ENCODE measurements around the gene GRAMD4. TPM values are rescaled to one million over a fixed set of nuclear protein-coding genes. Genes with fewer than 3 reads are reported as not detected.

GRAMD4 gene
- total RNA-seq, 4 donors from 2014 or later = 146 to 981 (median 258) TPM

GRCh38 chr22:46671824-46672432, 51.7 kb downstream of the GRAMD4 start:
- Histone ChIP-seq H3K4me3 (no peak overlapping the region), H3K27me3 (no peaks in the 10 kb centered on the region), H3K27ac (no peak overlapping the region), H3K4me1 (peaks cover 0 to 15% (median 13%) of the 10 kb centered on the region in 4 donors), H3K36me3 (peaks cover 0 to 22% (median 8%) of the 10 kb centered on the region in 4 donors), H3K9me3 (no peaks in the 10 kb centered on the region)
- DNase-seq = no peak
- intact Hi-C loops (cut with DNase I; ENCODE audit: low total_unique reads) = no loop called here
- TF ChIP-seq POLR2A (IDR thresholded peaks at IDR 0.05) = no peak
- no peak for TF ChIP-seq POLR2AphosphoS5 (IDR thresholded peaks at IDR 0.05)
- TF ChIP-seq CTCF (IDR thresholded peaks at IDR 0.05) = no peak
- no peak for TF ChIP-seq EP300 (IDR thresholded peaks at IDR 0.05; ENCODE audit: low read depth)
- WGBS, 2 donors (ENCODE audit: low coverage in 1 of 2) = 41 to 69% methylated on average over 4 to 12 of the region's 17 CpGs
- in situ Hi-C loops (cut with MboI; ENCODE audit: low pct_ligation_motif_present in 1 of 4, low pct_unique_long_range_greater_than_20kb in 1 of 4, low sequenced_read_pairs in 3 of 4) = no loop called here

GRCh38 chr22:46672731-46673130, 52.5 kb downstream of the GRAMD4 start:
- peaks cover 0 to 19% (median 4%) of the 10 kb centered on the region in 4 donors for H3K36me3 ChIP-seq
- in situ Hi-C loops (cut with MboI; ENCODE audit: low pct_ligation_motif_present in 1 of 4, low pct_unique_long_range_greater_than_20kb in 1 of 4, low sequenced_read_pairs in 3 of 4) = no loop called here

GRCh38 chr22:46673205-46673604, 53.0 kb downstream of the GRAMD4 start:
- no peaks in the 10 kb centered on the region for H3K9me3 ChIP-seq
- intact Hi-C loops (cut with DNase I; ENCODE audit: low total_unique reads) = no loop called here
- WGBS, 2 donors (ENCODE audit: low coverage in 1 of 2) = 76% methylated on average over 9 of the region's 10 CpGs; no CpG with 5 or more reads in 1 of the 2 donors
- in situ Hi-C loops (cut with MboI; ENCODE audit: low pct_ligation_motif_present in 1 of 4, low pct_unique_long_range_greater_than_20kb in 1 of 4, low sequenced_read_pairs in 3 of 4) = no loop called here
- no peak overlapping the region for H3K27ac ChIP-seq
- no peaks in the 10 kb centered on the region for H3K27me3 ChIP-seq
- peaks cover 0 to 15% (median 13%) of the 10 kb centered on the region in 4 donors for H3K4me1 ChIP-seq
- TF ChIP-seq POLR2AphosphoS5 (IDR thresholded peaks at IDR 0.05) = no peak
- no peak for TF ChIP-seq POLR2A (IDR thresholded peaks at IDR 0.05)
- no peak for TF ChIP-seq CTCF (IDR thresholded peaks at IDR 0.05)
- TF ChIP-seq EP300 (IDR thresholded peaks at IDR 0.05; ENCODE audit: low read depth) = no peak
- H3K36me3 ChIP-seq = peaks cover 0 to 15% (median 4%) of the 10 kb centered on the region in 4 donors
- no peak for DNase-seq
- no peak overlapping the region for H3K4me3 ChIP-seq

More at GRCh38 chr22:46672731-46673130, 52.5 kb downstream of the GRAMD4 start:
- peak; percentile 61 for DNase-seq
- H3K27me3 ChIP-seq = no peaks in the 10 kb centered on the region
- intact Hi-C loops (cut with DNase I; ENCODE audit: low total_unique reads) = no loop called here
- H3K4me3 ChIP-seq = no peak overlapping the region
- H3K4me1 ChIP-seq = peaks cover 0 to 15% (median 13%) of the 10 kb centered on the region in 4 donors
- TF ChIP-seq EP300 (IDR thresholded peaks at IDR 0.05; ENCODE audit: low read depth) = no peak
- TF ChIP-seq POLR2A (IDR thresholded peaks at IDR 0.05) = no peak
- TF ChIP-seq CTCF (IDR thresholded peaks at IDR 0.05) = no peak
- no peak for TF ChIP-seq POLR2AphosphoS5 (IDR thresholded peaks at IDR 0.05)
- no peaks in the 10 kb centered on the region for H3K9me3 ChIP-seq
- H3K27ac ChIP-seq = no peak overlapping the region
- WGBS, 2 donors (ENCODE audit: low coverage in 1 of 2) = 55 to 61% methylated on average over 2 to 18 of the region's 18 CpGs

- H3K27ac ChIP-seq = no peak overlapping the region
- no peak for DNase-seq
- no peaks in the 10 kb centered on the region for H3K27me3 ChIP-seq
- in situ Hi-C loops (cut with MboI; ENCODE audit: low pct_ligation_motif_present in 1 of 4, low pct_unique_long_range_greater_than_20kb in 1 of 4, low sequenced_read_pairs in 3 of 4) = no loop called here
- peaks cover 0 to 15% (median 13%) of the 10 kb centered on the region in 4 donors for H3K4me1 ChIP-seq
- intact Hi-C loops (cut with DNase I; ENCODE audit: low total_unique reads) = no loop called here
- H3K4me3 ChIP-seq = no peak overlapping the region
- 88% methylated on average over 29 of the region's 32 CpGs; no CpG with 5 or more reads in 1 of the 2 donors for WGBS, 2 donors (ENCODE audit: low coverage in 1 of 2)
- no peak for TF ChIP-seq POLR2A (IDR thresholded peaks at IDR 0.05)
- no peak for TF ChIP-seq CTCF (IDR thresholded peaks at IDR 0.05)
- TF ChIP-seq EP300 (IDR thresholded peaks at IDR 0.05; ENCODE audit: low read depth) = no peak
- no peak for TF ChIP-seq POLR2AphosphoS5 (IDR thresholded peaks at IDR 0.05)
- H3K9me3 ChIP-seq = no peaks in the 10 kb centered on the region
- peaks cover 0 to 12% (median 1%) of the 10 kb centered on the region in 4 donors for H3K36me3 ChIP-seq
Measured at GRCh38 chr22:46673662-46674236, 53.6 kb downstream of the GRAMD4 start.

Measured in transverse colon (tissue), 4 donors.